GM19455 (cell line): Measurements from ENCODE around the gene DGCR8.

Experiments
- ATAC-seq: cut with Tn5 transposase; IDR thresholded peaks from one replicate; pipeline ENCODE4 v1.9.1; 2021; ENCODE audit not compliant: unreplicated experiment

Gene DGCR8

GRCh38 chr22:20135806-20136602, 56.0 kb downstream of the DGCR8 start:
- no peak for ATAC-seq

DNA sequence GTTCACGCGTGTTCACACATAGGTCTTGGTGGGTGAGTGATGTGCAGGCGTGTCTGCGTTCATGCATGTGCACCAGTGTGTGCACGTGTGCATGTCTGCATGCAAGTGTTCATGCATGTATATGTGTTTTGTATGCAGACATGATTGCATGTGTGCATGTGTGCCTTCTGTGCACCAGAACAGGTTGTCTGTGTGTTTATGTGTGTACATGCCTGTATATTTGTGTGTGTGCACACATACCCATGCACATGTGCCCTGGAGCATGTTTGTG, 56.5 kb downstream of the DGCR8 start:
- no peak for ATAC-seq

GRCh38 chr22:20137113-20137512, 57.1 kb downstream of the DGCR8 start:
- no peak for ATAC-seq

GRCh38 chr22:20137671-20138416, 57.8 kb downstream of the DGCR8 start:
- ATAC-seq, result no peak

- ATAC-seq, result no peak
Observed at GRCh38 chr22:20138417-20138738, 58.3 kb downstream of the DGCR8 start.

GRCh38 chr22:20138868-20139267, 58.8 kb downstream of the DGCR8 start:
- ATAC-seq, result no peak

GRCh38 chr22:20139391-20140106, 59.5 kb downstream of the DGCR8 start:
- no peak for ATAC-seq

GRCh38 chr22:20140107-20140445, 60.0 kb downstream of the DGCR8 start:
- ATAC-seq, result no peak

- ATAC-seq, result no peak
Observed at GRCh38 chr22:20140521-20140964, 60.5 kb downstream of the DGCR8 start.

DNA sequence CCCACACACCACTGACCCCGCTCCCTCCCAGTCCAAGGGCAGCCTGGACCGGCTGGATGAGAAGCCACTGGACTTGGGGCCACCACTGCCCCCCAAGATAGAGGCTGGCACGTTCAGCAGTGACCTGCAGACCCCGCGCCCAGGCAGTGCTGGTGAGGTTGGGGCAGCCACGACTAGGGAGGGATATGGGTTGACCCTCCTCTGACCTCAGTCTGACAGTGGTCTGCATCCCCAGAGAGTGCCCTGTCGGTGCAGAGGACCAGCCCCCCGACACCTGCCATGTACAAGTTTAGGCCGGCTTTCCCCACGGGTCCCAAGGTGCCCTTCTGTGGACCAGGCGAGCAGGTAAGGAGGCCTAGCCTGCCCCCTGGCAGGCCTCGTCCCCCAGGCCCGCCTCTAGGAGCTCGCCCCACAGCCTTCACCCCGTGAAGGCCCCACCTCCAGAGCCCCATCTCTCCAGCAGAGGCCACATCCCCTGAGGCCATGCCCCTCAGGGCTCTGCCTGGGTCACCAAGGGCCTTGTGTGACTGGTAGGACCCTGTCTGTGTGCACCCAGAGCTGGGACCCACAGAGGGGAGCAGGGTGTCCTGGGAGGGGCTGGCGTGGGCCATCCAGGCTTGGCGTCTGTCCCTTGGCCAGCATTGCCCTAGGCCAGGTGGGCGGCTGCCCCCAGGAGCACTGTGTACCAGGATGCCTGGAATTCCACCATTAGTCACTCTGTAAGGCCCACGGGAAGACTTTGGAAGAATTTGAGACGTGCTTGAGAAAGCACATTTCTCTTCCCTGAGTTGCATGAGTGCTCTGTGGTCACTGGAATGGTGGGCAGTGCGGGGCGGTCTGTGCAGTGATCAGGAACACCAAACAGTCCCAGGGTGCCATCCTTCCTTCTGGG, 61.4 kb downstream of the DGCR8 start:
- ATAC-seq, result no peak

DNA sequence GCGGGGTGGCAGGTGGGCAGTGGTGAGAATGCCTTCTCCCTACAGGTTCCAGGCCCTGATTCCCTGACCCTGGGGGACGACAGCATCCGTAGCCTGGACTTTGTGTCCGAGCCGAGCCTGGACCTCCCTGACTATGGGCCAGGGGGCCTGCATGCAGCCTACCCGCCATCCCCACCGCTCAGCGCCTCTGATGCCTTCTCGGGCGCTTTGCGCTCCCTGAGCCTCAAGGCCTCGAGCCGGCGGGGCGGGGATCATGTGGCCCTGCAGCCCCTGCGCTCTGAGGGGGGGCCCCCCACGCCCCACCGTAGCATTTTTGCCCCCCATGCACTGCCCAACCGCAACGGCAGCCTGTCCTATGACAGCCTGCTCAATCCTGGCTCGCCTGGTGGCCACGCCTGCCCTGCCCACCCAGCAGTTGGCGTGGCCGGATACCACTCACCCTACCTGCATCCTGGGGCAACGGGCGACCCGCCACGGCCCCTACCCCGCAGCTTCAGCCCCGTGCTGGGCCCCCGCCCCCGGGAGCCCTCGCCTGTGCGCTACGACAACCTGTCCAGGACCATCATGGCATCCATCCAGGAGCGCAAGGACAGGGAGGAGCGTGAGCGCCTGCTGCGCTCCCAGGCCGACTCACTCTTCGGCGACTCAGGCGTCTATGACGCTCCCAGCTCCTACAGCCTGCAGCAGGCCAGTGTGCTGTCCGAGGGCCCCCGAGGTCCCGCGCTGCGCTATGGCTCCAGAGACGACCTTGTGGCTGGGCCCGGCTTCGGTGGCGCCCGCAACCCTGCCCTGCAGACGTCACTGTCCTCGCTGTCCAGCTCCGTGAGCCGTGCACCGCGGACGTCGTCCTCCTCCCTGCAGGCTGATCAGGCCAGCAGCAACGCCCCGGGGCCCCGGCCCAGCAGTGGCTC, 62.9 kb downstream of the DGCR8 start:
- no peak for ATAC-seq

DNA sequence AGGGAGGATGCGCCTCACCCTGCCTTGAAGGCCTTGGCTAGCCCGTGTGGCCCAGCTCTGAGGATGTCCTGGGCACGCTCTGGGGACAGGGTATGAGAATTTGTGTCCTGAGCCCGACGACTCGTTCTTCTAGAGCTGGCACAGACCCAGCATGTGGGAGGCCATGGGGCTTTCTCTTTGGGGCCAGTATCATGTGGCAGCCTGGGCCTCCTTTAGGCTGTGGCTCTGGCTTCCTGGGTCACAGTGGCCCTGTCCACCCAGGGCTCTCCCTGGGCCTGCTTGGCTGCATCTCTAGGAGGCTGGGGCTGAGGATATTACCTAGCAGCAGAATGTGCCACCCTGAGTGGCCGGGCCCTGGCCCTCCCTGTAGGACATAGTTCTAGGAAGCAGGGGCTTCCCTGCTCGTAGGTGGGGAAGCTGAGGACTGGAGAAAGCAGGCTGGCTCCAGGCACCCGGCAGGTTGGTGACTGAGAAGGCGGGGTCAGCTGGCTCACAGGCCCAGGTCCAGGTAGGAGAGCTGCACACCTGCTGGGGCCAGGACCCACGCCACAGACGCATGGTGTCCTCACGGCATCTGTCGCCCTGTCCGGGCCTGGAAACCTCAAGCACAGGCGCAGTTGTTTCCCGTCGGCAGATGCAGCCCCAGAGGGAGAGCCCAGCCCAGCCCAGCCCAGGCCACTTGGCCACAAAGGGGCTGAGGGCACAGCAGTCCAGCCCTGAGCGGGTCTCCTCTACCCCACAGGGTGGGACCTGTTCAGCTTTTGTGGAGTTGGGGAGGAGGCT, 64.0 kb downstream of the DGCR8 start:
- no peak for ATAC-seq

- no peak for ATAC-seq
Observed at GRCh38 chr22:20145206-20145831, 65.3 kb downstream of the DGCR8 start.

- no peak for ATAC-seq
Observed at GRCh38 chr22:20145832-20146223, 65.8 kb downstream of the DGCR8 start.

GRCh38 chr22:20146777-20147176, 66.7 kb downstream of the DGCR8 start:
- ATAC-seq, result no peak

- ATAC-seq, result no peak
Observed at GRCh38 chr22:20147237-20147988, 67.4 kb downstream of the DGCR8 start.

- ATAC-seq, result no peak
Observed at GRCh38 chr22:20148414-20148813, 68.4 kb downstream of the DGCR8 start.
